Hair follicle dermal papilla cell (primary cell): ENCODE data around the gene CIP2A. TPM values are rescaled to one million over a fixed set of nuclear protein-coding genes. Genes with fewer than 3 reads are reported as not detected.

ENCODE experiments used
- small RNA-seq: library from RNA; depleted of rRNA; stranded (forward); fragments of <200 nt; gene quantifications from one replicate; pipeline ENCODE3, GENCODE V24; 2012
- total RNA-seq: library from RNA; depleted of rRNA; stranded (reverse); fragments of >200 nt; gene quantifications from 2 replicates; pipeline ENCODE4 v1.2.3, GENCODE V29; 2012

The CIP2A gene
- 8.4 and 8.6 TPM in 2 replicates for total RNA-seq

DNA sequence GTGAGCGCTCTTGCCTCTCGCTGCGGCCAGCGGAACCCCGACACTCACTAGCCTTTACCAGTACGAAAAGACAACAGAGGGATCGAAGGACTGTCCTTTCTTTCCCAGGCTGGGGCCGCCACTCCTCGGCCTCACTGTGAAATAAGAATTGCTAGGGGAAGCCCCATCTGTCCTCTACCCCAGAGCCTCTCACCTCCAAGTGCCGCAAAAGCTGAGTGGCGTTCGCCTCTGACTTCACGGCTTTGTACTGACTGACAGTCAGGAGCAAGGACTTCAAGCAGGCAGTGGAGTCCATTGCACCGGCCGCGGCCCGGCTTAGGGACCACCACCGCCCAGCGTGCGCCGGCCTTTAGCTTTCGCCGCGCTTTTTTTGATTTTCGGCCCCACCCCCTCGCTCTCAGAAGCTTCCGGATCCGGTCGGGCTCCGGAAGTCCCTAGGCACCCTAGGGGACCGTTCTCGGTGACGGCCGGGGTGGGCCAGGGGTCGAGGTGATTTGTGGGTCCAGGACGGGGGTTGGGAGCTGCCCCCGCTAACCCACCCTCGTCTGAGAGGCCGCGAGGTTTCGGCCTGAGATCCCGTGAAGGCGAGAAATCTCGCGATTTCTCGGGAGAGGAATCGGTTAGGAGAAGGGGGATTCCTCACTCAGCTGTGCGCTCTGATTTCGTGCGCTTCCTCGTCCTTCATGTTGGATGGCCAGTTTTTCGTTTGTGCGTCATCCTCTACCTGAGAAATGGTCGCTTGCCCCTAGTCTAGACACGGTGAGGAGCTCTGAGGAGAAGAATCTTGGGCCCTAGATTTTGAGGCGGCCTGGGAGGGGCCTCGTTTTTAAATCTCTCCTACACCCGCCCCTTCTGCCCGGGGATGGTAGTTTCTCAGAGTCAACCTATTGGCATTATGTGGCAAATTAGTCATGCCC lies at the start of gene CIP2A, which contains the start of gene DZIP3:
Gene CIP2A (minus strand): TSS at position 358 of the 917 bp plus-strand sequence. CDS start 63 bp downstream, at position 295.
Gene DZIP3 (plus strand): TSS at position 642 of the 917 bp plus-strand sequence. CDS start 15,685 bp downstream, outside the sequence.

DNA sequence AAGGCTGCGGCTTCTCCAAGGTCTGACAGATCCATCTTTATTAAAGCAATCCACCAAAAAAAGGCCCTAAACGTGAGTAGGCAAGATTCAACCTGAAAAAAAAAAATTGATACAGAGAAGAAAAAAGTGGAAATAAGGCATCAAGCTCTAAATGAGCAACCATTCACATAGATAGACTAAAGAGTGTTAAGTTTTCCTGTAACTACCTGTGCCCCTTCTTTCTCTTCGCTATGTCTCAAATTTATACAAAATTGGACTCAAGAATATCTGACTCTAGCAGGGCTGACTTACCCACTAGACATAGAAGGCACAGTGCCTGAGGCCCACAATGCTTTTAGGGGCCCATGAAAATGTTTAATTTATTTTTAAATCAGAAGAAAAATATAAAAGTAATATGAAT lies 78.7 kb downstream of the CIP2A start, which contains the start of gene MYH15:
Gene MYH15 (minus strand): TSS at position 101 of the 400 bp plus-strand sequence. CDS start 66 bp downstream, at position 35.

Small RNA genes lying within 50 kb of the gene (small RNA-seq; reads per million reads assigned to genes)
- not detected for gene RF00156

Other genes with a start within 250 kb of the CIP2A start
- 0.16 and 0.36 TPM in 2 replicates for gene MYH15, start 78.8 kb downstream of the CIP2A start, total RNA-seq
- gene DZIP3, start 284 bp upstream of the CIP2A start, total RNA-seq, result 15.3 and 16.1 TPM in 2 replicates
- gene RETNLB, start 168.0 kb upstream of the CIP2A start, total RNA-seq, result not detected in 2 replicates
- gene TRAT1, start 233.3 kb upstream of the CIP2A start, total RNA-seq, result not detected in 2 replicates